GM18508 (cell line): ENCODE results near the gene FGFBP3.

ENCODE experiments used
- ATAC-seq: cut with Tn5 transposase; IDR thresholded peaks from one replicate; pipeline ENCODE4 v1.9.1; 2021; ENCODE audit warnings: moderate number of reproducible peaks; ENCODE audit not compliant: insufficient read depth, unreplicated experiment

FGFBP3 gene

GRCh38 chr10:91864099-91864498, 45.2 kb downstream of the FGFBP3 start:
- no peak for ATAC-seq

DNA sequence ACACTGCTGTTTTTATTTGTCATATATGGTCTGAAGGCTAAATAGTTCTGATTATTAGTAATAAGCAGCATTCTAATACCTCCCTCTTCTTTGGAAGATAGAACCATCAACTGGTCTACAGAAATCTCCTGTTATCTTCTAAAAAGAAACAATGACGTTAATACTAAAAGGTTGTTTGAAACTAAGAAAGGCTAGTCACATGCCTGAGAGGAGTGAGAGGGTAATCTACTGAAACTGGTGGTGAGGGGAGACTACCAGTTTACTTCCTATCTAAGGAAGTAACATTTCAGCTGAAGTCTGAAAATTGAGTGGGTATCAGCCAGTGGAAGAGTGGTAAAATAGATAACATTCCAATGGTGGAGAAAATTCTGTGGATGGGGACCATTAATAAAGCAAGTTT, 48.4 kb downstream of the FGFBP3 start:
- no peak for ATAC-seq

GRCh38 chr10:91856637-91857036, 52.6 kb downstream of the FGFBP3 start:
- ATAC-seq, result no peak
